Stromal cell of bone marrow (primary cell): ENCODE data around the gene CARD10.
A peak's percentile ranks its signal among the peaks of the same experiment; 100 is the strongest.

Experiments used
- DNase-seq: peaks from one replicate; pipeline ENCODE4 v3.0.0-alpha.2; 2012; ENCODE audit warnings: low read depth

CARD10 gene

GRCh38 chr22:37502342-37503182 lies 16.7 kb downstream of the CARD10 start:
- DNase-seq = no peak

GRCh38 chr22:37501610-37502341 lies 17.4 kb downstream of the CARD10 start:
- DNase-seq = peak; percentile 91

- DNase-seq = no peak
Measured at GRCh38 chr22:37500745-37501609, 18.2 kb downstream of the CARD10 start.

- no peak for DNase-seq
Measured at GRCh38 chr22:37499789-37500540, 19.2 kb downstream of the CARD10 start.

- no peak for DNase-seq
Measured at GRCh38 chr22:37499027-37499707, 20.0 kb downstream of the CARD10 start.

- no peak for DNase-seq
Measured at GRCh38 chr22:37498289-37498909, 20.8 kb downstream of the CARD10 start.

GRCh38 chr22:37497062-37497599 lies 22.1 kb downstream of the CARD10 start:
- DNase-seq = peak; percentile 60

GRCh38 chr22:37496651-37497050 lies 22.6 kb downstream of the CARD10 start:
- DNase-seq = no peak

GRCh38 chr22:37493979-37494378 lies 25.2 kb downstream of the CARD10 start:
- DNase-seq = no peak

- no peak for DNase-seq
Measured at GRCh38 chr22:37492428-37493344, 26.5 kb downstream of the CARD10 start.

GRCh38 chr22:37491559-37492427 lies 27.4 kb downstream of the CARD10 start:
- no peak for DNase-seq

- DNase-seq = no peak
Measured at GRCh38 chr22:37491106-37491505, 28.1 kb downstream of the CARD10 start.

- no peak for DNase-seq
Measured at GRCh38 chr22:37489983-37490382, 29.2 kb downstream of the CARD10 start.

GRCh38 chr22:37488337-37489135 lies 30.7 kb downstream of the CARD10 start:
- no peak for DNase-seq

- no peak for DNase-seq
Measured at GRCh38 chr22:37487571-37487970, 31.6 kb downstream of the CARD10 start.

- no peak for DNase-seq
Measured at GRCh38 chr22:37487129-37487528, 32.1 kb downstream of the CARD10 start.

- no peak for DNase-seq
Measured at GRCh38 chr22:37486224-37486845, 32.9 kb downstream of the CARD10 start, which contains the start of gene MFNG. TSS of gene MFNG (minus strand) at chr22:37486384. CDS start at chr22:37486177, 207 bp downstream.
